IPS DF 4.7 (cell line): ENCODE measurements around the gene PLPP3.

Experiments used
- DNase-seq: peaks from one replicate; pipeline ENCODE4 v3.0.0-alpha.2; 2013; ENCODE audit warnings: low spot score; ENCODE audit errors: extremely low read depth

PLPP3 gene

DNA sequence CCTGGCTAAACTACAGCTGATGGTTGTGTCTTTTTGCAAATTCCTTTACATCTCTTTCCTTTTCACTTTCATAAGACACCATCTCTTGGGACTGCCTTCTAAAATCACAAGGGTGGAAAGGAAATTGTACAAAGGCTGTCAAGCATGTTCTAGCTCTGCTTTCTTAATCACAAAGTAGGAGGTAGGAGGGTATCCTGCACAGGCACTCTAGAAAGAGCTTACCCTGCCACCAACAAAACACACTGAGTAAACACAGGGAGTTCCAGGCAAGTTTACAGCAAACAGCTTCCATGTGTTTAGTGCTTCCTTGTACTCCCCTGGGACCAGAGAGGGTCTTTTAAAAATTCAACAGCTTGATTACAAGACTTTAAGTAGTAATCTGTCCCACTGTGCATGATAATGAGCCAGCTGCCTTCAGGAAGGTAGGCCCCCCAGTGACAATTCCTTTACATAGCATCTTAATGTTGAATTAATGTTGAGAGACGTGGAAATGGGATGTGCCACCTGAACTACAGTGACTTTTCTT, 2.4 kb downstream of the PLPP3 start:
- no peak for DNase-seq

- no peak for DNase-seq
These were observed 3.5 kb downstream of the PLPP3 start for GRCh38 chr1:56575865-56576264.

DNA sequence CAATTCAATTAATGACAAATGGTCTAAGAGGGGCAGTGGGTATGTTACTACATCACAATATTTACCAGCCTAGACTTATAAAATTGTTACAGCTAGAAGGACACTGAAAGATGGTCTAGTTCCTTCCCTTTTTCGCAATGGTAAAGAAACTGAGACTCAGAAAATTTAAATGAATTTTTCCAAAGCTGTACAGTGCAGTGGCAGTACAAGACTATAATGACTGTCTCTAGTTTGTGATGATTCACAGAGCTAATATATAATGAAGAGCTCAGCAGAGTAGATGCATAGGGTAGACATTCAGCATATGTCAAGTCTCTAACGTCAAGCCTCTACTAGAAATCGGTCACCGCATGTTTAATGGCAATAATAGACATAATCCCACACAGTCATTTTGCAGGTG, 4.6 kb downstream of the PLPP3 start:
- DNase-seq: no peak

GRCh38 chr1:56573311-56573710, 6.1 kb downstream of the PLPP3 start:
- no peak for DNase-seq

DNA sequence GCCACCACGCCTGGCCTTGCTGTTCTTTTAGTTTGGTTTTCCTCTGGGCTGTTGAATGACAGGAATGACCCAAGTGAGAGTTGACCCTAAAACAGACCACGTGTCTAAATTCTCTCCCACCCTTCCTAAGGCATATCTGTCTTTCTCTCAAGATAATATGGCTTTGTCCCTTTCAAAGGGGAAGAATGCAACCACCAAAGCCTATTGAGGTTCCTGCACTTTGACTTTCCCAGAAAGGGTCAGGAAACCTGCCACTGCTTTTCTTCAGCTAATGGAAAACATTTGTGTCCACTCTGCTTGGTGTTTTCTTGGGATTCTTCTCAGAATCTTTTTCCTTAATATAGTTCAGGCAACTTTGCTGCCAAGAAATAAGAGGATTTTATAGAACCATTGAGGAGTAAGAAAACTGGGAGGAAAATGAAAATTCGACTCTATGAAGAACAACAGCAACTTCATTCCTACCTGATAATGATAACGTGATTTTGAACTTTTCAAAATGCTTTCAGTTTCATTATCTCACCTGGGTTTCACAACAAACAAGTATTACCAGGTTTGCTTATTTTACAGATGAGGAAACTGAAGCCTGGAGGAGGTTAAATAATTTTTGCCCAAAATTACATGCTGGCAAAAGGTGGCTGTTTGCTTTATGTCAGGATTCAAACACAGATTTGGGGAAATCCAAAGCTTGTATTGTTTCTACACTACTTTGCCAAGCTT, 6.9 kb downstream of the PLPP3 start:
- no peak for DNase-seq

DNA sequence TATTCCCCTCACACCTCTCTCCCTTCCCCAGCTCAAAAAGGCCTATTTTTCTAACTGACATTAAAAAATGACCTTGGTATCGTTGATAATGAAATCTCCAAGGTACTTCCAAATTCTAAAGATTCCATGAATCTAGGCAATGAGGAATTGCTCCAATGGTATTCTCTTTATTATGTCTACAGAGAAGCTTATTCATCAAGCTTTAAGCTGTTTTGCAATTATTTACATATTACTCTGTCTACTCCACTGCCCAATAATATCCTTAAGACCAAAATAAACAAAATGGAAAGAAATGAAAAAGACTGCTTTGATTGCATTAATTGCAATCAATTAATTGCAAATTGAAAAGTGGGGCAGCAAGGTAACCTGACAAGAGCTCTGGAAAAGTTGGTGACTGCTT, 7.9 kb downstream of the PLPP3 start:
- no peak for DNase-seq

GRCh38 chr1:56570924-56571372, 8.4 kb downstream of the PLPP3 start:
- DNase-seq: no peak

- no peak for DNase-seq
These were observed 9.7 kb downstream of the PLPP3 start for GRCh38 chr1:56569661-56570060.

GRCh38 chr1:56566994-56567393, 12.4 kb downstream of the PLPP3 start:
- no peak for DNase-seq

DNA sequence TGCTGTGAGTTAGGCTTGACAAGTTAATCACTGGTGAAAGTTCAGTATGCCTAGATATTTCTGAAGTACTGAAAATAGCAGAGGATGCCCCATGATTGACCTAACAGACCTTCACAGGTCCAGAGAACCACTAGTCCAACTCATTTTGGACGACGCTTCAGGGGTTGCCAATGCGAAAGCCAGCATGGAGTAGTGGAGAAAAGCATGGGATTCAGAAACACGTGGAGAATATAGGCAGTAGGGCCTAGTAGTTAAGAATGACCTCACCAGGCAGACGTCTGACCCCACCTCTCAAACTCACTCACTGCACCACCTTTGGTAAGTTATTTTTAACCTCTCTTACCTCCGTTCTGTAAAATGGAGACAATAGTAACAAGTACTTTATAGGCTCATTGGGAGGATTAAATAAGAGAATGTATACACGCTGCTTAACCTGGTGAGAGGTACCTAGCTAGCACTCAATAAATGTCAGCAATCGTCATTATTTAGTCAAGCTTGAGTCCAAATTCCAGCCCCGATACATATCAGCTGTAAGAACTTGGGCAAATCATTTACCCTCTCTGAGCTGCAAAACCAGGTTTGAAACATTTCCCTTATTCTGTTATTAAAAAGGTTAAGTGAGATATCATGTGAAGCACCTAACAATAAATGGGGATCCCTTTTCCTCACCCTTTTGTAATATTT, 13.2 kb downstream of the PLPP3 start:
- DNase-seq: no peak

GRCh38 chr1:56564615-56565014, 14.7 kb downstream of the PLPP3 start:
- no peak for DNase-seq

- DNase-seq: no peak
These were observed 15.8 kb downstream of the PLPP3 start for GRCh38 chr1:56563568-56563967.

- DNase-seq: no peak
These were observed 16.4 kb downstream of the PLPP3 start for GRCh38 chr1:56562891-56563452.

DNA sequence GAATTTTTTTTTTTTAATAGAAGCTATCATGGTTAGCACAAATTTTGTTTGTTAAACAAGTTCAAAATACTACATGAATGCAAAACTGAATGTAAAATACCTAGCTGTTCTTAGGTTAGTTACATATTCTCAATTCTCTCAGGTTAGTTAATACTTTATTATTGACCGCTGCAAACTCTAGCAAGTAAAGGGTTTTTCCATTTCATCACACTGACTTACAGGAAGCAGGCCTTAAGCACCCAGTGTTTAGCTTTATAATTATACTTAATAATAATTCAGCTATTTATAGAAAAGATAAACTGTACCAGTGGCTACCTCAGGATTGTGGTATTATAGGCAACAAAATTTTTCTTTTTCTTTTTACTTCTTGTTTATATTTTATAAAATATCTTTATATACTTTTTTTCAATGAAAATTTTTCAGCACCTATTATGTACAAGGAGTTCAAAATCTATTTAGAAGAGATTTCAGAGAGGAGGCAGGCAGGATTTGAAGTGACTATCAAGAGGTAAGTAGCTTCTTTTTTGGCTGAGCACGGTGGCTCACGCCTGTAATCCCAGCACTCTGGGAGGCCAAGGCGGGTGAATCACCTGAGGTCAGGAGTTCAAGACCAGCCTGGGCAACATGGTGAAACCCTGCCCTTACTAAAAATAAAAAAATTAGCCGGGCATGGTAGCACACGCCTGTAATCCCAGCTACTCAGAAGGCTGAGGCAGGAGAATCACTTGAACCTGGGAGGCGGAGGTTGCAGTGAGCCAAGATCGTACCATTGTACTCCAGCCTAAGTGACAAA, 17.9 kb downstream of the PLPP3 start:
- no peak for DNase-seq

DNA sequence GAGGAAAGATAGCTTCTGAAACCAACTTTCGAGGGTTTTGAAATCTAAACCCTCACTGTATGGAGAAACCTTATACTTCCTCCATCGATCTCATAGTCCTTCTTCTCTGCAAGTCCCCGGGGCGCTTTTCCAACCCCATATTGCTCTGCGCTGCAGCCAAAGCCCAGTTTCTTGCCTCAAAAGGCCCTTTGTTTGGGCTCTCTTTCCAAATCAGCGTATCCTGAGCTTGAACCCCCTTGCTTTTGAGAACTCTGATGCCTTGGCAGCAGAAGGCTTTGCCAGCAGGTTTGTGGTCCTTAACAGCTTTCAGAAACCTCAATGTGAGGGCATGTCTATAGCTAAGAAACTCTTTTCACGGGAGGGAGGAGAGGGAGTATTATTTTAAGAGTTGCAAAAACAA, 21.6 kb downstream of the PLPP3 start:
- DNase-seq: no peak

DNA sequence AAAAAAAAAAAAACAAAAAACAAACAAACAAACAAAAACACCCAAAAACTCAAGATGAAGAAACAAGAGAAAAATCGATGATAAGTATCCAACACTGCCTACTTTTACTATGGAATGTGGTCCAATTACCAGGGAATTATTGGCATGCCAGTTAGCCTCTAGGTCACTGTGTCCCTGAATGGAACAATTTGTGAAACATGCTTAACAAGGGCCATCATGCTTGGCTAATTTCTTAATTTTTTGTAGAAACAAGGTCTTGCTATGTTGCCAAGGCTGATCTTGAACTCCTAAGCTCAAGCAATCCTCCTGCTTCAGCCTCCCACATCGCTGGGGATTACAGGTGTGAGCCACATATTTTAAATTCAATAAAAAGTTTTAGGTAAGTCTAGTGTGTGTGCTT, 23.9 kb downstream of the PLPP3 start:
- DNase-seq: no peak

- DNase-seq: no peak
These were observed 26.3 kb downstream of the PLPP3 start for GRCh38 chr1:56553046-56553445.

DNA sequence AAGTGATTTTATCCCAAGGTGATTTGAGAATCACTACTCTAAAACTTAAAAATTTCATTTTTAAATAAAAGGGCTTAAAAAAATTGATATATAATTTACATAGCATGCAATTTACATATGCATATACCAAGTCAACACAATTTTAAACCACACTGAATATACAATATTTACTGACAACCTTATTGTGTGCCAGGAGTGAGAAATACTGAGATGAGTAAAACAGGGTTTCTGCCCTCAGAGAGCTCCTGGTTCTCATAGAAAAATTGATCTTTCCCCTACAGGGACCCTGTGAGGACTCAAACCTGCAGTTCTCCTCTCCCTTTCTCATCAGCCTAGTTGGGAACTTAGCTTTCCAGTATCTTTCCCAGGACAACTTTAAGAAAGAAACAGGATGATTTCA, 27.0 kb downstream of the PLPP3 start:
- DNase-seq: no peak

GRCh38 chr1:56551691-56552090, 27.7 kb downstream of the PLPP3 start:
- no peak for DNase-seq

GRCh38 chr1:56550859-56551188, 28.5 kb downstream of the PLPP3 start:
- DNase-seq: no peak

DNA sequence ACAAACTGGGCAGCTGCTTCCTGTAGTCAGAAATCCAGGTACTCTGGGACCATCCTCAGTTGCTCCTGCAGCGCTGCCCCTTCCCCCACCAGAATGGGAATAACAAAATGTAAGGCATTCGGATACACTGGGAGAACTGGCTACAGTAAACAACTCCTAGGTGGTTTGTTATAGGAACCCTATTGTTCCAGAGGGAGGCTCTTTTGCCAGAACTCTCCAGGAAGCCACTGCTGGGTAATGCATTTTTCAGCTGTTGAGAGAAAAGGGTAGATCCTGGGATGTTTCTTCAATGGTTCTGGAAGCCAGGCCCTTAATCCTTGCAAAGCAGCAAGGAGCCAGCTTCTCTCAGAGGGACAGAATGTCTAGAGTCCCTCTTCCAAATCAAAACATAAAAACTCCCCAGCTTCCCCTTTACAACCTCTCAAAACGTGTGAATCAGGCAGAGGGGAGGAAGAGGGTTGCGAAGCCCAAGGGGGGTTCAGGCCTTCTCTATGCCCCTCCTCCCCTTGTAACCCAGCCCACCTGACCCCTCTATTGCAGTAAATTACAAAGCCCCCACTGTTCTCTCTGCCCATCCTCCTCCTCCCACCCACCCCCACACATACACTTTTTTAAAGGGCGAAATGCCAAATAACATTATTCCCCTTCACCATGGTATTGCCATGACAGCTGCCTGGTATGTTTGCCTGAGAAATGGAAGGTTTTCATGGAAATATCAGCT, 29.1 kb downstream of the PLPP3 start:
- no peak for DNase-seq
